ENCODE data around the gene EGFL8. TPM values are rescaled to one million over a fixed set of nuclear protein-coding genes. Genes with fewer than 3 reads are reported as not detected.

The EGFL8 gene
- total and polyA plus RNA-seq, 9 of the 15 experiments (the other 6 are each of a cell fraction or from before 2014, with no cell fraction given), result 2.2 to 47.4 (median 14.2) TPM

DNA sequence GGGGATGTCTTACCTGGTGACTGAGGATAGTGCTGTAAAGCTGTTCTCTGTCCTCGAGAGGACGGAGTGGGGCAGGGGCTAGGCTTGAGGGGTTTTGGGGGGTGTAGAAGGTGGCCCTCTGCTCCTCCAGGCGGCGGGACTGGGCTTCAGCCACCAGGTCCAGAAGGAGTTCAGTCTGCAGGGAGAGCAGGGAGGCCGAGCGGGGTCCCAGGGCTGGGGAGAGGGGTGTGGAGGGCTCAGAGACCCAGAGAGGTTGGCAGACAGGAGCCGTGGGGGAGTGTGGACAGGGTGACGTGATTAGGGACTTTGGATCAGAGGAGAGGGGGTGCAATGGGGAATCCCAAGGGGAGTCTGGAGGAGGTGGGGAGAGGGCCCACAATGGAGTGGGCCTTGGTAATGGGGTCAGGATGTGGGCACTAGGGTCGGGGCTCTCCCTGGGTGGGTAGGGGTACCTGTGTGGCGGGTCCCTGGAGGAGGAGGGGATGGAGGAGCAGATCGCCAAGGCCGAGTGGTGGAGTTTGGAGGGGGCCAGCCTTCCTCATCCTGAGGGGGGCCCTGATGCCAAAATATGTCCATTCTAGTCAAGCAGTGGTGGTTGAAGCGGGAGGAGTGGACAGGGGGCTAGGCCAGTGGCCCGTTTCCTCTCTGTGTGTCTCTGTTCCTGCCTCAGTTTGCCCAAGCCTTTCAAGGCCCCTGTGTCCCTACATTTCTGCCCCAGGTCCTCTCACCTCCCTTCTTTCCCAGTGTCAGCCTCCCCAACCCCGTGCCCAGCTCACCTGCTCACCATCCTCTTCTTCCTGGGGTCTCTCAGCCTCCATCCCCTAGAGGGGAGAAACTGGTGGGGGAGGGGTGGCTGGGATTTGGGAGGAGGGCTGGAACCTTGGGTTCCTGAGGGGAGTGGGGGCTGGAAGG is 27.6 kb downstream of the EGFL8 start (continued):
- TF ChIP-seq, protein P1, sequence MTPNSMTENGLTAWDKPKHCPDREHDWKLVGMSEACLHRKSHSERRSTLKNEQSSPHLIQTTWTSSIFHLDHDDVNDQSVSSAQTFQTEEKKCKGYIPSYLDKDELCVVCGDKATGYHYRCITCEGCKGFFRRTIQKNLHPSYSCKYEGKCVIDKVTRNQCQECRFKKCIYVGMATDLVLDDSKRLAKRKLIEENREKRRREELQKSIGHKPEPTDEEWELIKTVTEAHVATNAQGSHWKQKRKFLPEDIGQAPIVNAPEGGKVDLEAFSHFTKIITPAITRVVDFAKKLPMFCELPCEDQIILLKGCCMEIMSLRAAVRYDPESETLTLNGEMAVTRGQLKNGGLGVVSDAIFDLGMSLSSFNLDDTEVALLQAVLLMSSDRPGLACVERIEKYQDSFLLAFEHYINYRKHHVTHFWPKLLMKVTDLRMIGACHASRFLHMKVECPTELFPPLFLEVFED (CRISPR knock-in tag; conservative IDR thresholded peaks at IDR 0.05), result 0 out of 2 replicates have a peak, but pooled peaks have one; percentile 28
- TF ChIP-seq, protein P2, sequence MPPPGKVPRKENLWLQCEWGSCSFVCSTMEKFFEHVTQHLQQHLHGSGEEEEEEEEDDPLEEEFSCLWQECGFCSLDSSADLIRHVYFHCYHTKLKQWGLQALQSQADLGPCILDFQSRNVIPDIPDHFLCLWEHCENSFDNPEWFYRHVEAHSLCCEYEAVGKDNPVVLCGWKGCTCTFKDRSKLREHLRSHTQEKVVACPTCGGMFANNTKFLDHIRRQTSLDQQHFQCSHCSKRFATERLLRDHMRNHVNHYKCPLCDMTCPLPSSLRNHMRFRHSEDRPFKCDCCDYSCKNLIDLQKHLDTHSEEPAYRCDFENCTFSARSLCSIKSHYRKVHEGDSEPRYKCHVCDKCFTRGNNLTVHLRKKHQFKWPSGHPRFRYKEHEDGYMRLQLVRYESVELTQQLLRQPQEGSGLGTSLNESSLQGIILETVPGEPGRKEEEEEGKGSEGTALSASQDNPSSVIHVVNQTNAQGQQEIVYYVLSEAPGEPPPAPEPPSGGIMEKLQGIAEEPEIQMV (tag; conservative IDR thresholded peaks at IDR 0.05; ENCODE audit: low read depth), result 0 out of 2 replicates have a peak, but pooled peaks have one; percentile 20
- TF ChIP-seq, protein P3, sequence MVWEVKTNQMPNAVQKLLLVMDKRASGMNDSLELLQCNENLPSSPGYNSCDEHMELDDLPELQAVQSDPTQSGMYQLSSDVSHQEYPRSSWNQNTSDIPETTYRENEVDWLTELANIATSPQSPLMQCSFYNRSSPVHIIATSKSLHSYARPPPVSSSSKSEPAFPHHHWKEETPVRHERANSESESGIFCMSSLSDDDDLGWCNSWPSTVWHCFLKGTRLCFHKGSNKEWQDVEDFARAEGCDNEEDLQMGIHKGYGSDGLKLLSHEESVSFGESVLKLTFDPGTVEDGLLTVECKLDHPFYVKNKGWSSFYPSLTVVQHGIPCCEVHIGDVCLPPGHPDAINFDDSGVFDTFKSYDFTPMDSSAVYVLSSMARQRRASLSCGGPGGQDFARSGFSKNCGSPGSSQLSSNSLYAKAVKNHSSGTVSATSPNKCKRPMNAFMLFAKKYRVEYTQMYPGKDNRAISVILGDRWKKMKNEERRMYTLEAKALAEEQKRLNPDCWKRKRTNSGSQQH (CRISPR knock-in tag; IDR thresholded peaks at IDR 0.05), result 0 out of 2 replicates have a peak, but pooled peaks have one; percentile 12
- peak; percentile 62 for TF ChIP-seq RBFOX2 (IDR thresholded peaks at IDR 0.05; ENCODE audit: low read depth, low read length)
- TF ChIP-seq ELF1 (tag; IDR thresholded peaks at IDR 0.05), result no peak
- peak; percentile 23; the same call in 1 of the 2 replicates for TF ChIP-seq ZFX (CRISPR knock-in tag; IDR thresholded peaks at IDR 0.05)
- TF ChIP-seq, protein P4, sequence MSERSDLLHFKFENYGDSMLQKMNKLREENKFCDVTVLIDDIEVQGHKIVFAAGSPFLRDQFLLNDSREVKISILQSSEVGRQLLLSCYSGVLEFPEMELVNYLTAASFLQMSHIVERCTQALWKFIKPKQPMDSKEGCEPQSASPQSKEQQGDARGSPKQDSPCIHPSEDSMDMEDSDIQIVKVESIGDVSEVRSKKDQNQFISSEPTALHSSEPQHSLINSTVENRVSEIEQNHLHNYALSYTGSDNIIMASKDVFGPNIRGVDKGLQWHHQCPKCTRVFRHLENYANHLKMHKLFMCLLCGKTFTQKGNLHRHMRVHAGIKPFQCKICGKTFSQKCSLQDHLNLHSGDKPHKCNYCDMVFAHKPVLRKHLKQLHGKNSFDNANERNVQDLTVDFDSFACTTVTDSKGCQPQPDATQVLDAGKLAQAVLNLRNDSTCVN (CRISPR knock-in tag; IDR thresholded peaks at IDR 0.05), result 0 out of 2 replicates have a peak, but pooled peaks have one; percentile 38
- TF ChIP-seq, protein P5, sequence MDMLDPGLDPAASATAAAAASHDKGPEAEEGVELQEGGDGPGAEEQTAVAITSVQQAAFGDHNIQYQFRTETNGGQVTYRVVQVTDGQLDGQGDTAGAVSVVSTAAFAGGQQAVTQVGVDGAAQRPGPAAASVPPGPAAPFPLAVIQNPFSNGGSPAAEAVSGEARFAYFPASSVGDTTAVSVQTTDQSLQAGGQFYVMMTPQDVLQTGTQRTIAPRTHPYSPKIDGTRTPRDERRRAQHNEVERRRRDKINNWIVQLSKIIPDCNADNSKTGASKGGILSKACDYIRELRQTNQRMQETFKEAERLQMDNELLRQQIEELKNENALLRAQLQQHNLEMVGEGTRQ (CRISPR knock-in tag; IDR thresholded peaks at IDR 0.05), result no peak
- peak in 1 of 2 experiments; percentile 27; a peak in 1 of 4 replicates for TF ChIP-seq HDAC1 (IDR thresholded peaks at IDR 0.05)
- peak; percentile 58; the same call in 1 of the 2 replicates for TF ChIP-seq ZBTB7A (IDR thresholded peaks at IDR 0.05; ENCODE audit: borderline replicate concordance, control insufficient read depth, low read depth, low read length)
- no peak for TF ChIP-seq DNMT1 (IDR thresholded peaks at IDR 0.05)
- TF ChIP-seq, protein P6, sequence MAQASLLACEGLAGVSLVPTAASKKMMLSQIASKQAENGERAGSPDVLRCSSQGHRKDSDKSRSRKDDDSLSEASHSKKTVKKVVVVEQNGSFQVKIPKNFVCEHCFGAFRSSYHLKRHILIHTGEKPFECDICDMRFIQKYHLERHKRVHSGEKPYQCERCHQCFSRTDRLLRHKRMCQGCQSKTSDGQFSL (CRISPR knock-in tag; IDR thresholded peaks at IDR 0.05), result peak; percentile 38; the same call in 1 of the 2 replicates
- TF ChIP-seq, protein P6 (tag; IDR thresholded peaks at IDR 0.05), result no peak; a peak in 1 of 4 replicates

Measured in K562 (cell line).